ENCODE results near the gene CNTRL. TPM values are rescaled to one million over a fixed set of nuclear protein-coding genes. Genes with fewer than 3 reads are reported as not detected.
A peak's percentile ranks its signal among the peaks of the same experiment; 100 is the strongest.

The CNTRL gene
- total RNA-seq, 1 experiment from 2014 or later = 94.6 TPM

GRCh38 chr9:121218357-121219027, 143.7 kb downstream of the CNTRL start:
- Histone ChIP-seq H3K79me2 (ENCODE audit: low read length) (0 out of 2 replicates have a peak, but pooled peaks cover 3% of the 10 kb centered on the region), H3K27me3 (ENCODE audit: low read length) (no peaks in the 10 kb centered on the region), H4K20me1 (ENCODE audit: insufficient read depth, low read depth, low read length) (no peaks in the 10 kb centered on the region), H3K36me3 (ENCODE audit: insufficient read depth, low read length) (no peaks in the 10 kb centered on the region), H3K9ac (ENCODE audit: low read length) (no peak overlapping the region), H3K4me3 (ENCODE audit: low read length) (no peak overlapping the region), H3K27ac (ENCODE audit: low read length) (no peak overlapping the region), H3K4me1 (ENCODE audit: low read length) (no peaks in the 10 kb centered on the region), H2AFZ (ENCODE audit: low read length) (no peak overlapping the region), H3K9me3 (ENCODE audit: low read length) (no peaks in the 10 kb centered on the region), H3K4me2 (ENCODE audit: low read depth, low read length, poor library complexity, severe bottlenecking) (no peak overlapping the region), H3K9me2 (replicated peaks; ENCODE audit: insufficient read depth, low read length) (no peaks in the 10 kb centered on the region)
- no peak for DNase-seq

GRCh38 chr9:121219530-121219929, 144.8 kb downstream of the CNTRL start:
- 0 out of 2 replicates have a peak, but pooled peaks cover 3% of the 10 kb centered on the region for H3K79me2 ChIP-seq (ENCODE audit: low read length)
- no peaks in the 10 kb centered on the region for H3K9me2 ChIP-seq (replicated peaks; ENCODE audit: insufficient read depth, low read length)
- no peak overlapping the region for H3K4me3 ChIP-seq (ENCODE audit: low read length)
- H3K4me1 ChIP-seq (ENCODE audit: low read length) = no peaks in the 10 kb centered on the region
- H3K27ac ChIP-seq (ENCODE audit: low read length) = no peak overlapping the region
- no peaks in the 10 kb centered on the region for H3K36me3 ChIP-seq (ENCODE audit: insufficient read depth, low read length)
- H4K20me1 ChIP-seq (ENCODE audit: insufficient read depth, low read depth, low read length) = no peaks in the 10 kb centered on the region
- H2AFZ ChIP-seq (ENCODE audit: low read length) = no peak overlapping the region
- no peak for DNase-seq
- no peaks in the 10 kb centered on the region for H3K9me3 ChIP-seq (ENCODE audit: low read length)
- H3K27me3 ChIP-seq (ENCODE audit: low read length) = no peaks in the 10 kb centered on the region
- no peak overlapping the region for H3K4me2 ChIP-seq (ENCODE audit: low read depth, low read length, poor library complexity, severe bottlenecking)
- no peak overlapping the region for H3K9ac ChIP-seq (ENCODE audit: low read length)

- Histone ChIP-seq H4K20me1 (ENCODE audit: insufficient read depth, low read depth, low read length) (no peaks in the 10 kb centered on the region), H3K79me2 (ENCODE audit: low read length) (0 out of 2 replicates have a peak, but pooled peaks cover 3% of the 10 kb centered on the region), H3K9me3 (ENCODE audit: low read length) (no peaks in the 10 kb centered on the region), H3K4me2 (ENCODE audit: low read depth, low read length, poor library complexity, severe bottlenecking) (no peak overlapping the region), H3K4me3 (ENCODE audit: low read length) (no peak overlapping the region), H3K9me2 (replicated peaks; ENCODE audit: insufficient read depth, low read length) (no peaks in the 10 kb centered on the region), H3K9ac (ENCODE audit: low read length) (no peak overlapping the region), H3K27ac (ENCODE audit: low read length) (no peak overlapping the region), H3K36me3 (ENCODE audit: insufficient read depth, low read length) (no peaks in the 10 kb centered on the region), H3K27me3 (ENCODE audit: low read length) (no peaks in the 10 kb centered on the region), H2AFZ (ENCODE audit: low read length) (no peak overlapping the region), H3K4me1 (ENCODE audit: low read length) (no peaks in the 10 kb centered on the region)
- no peak for DNase-seq
These were observed 146.4 kb downstream of the CNTRL start for GRCh38 chr9:121220996-121221663.

GRCh38 chr9:121221664-121222055, 146.9 kb downstream of the CNTRL start:
- no peak overlapping the region for H2AFZ ChIP-seq (ENCODE audit: low read length)

GRCh38 chr9:121222524-121223171, 147.9 kb downstream of the CNTRL start:
- H3K4me2 ChIP-seq (ENCODE audit: low read depth, low read length, poor library complexity, severe bottlenecking) = no peak overlapping the region
- H3K4me3 ChIP-seq (ENCODE audit: low read length) = no peak overlapping the region
- H3K9ac ChIP-seq (ENCODE audit: low read length) = no peak overlapping the region
- no peaks in the 10 kb centered on the region for H3K9me2 ChIP-seq (replicated peaks; ENCODE audit: insufficient read depth, low read length)
- no peaks in the 10 kb centered on the region for H3K27me3 ChIP-seq (ENCODE audit: low read length)
- no peak overlapping the region for H2AFZ ChIP-seq (ENCODE audit: low read length)
- no peaks in the 10 kb centered on the region for H3K9me3 ChIP-seq (ENCODE audit: low read length)
- peak; percentile 66 for DNase-seq
- H3K4me1 ChIP-seq (ENCODE audit: low read length) = no peaks in the 10 kb centered on the region
- H3K79me2 ChIP-seq (ENCODE audit: low read length) = 0 out of 2 replicates have a peak, but pooled peaks cover 3% of the 10 kb centered on the region
- no peaks in the 10 kb centered on the region for H3K36me3 ChIP-seq (ENCODE audit: insufficient read depth, low read length)
- no peak overlapping the region for H3K27ac ChIP-seq (ENCODE audit: low read length)
- no peaks in the 10 kb centered on the region for H4K20me1 ChIP-seq (ENCODE audit: insufficient read depth, low read depth, low read length)

More at GRCh38 chr9:121221664-121222055, 146.9 kb downstream of the CNTRL start:
- Histone ChIP-seq H3K4me1 (ENCODE audit: low read length) (no peaks in the 10 kb centered on the region), H3K36me3 (ENCODE audit: insufficient read depth, low read length) (no peaks in the 10 kb centered on the region), H3K4me3 (ENCODE audit: low read length) (no peak overlapping the region), H4K20me1 (ENCODE audit: insufficient read depth, low read depth, low read length) (no peaks in the 10 kb centered on the region), H3K9me2 (replicated peaks; ENCODE audit: insufficient read depth, low read length) (no peaks in the 10 kb centered on the region), H3K27me3 (ENCODE audit: low read length) (no peaks in the 10 kb centered on the region), H3K79me2 (ENCODE audit: low read length) (0 out of 2 replicates have a peak, but pooled peaks cover 3% of the 10 kb centered on the region), H3K9me3 (ENCODE audit: low read length) (no peaks in the 10 kb centered on the region), H3K27ac (ENCODE audit: low read length) (no peak overlapping the region), H3K4me2 (ENCODE audit: low read depth, low read length, poor library complexity, severe bottlenecking) (no peak overlapping the region), H3K9ac (ENCODE audit: low read length) (no peak overlapping the region)
- no peak for DNase-seq

GRCh38 chr9:121225240-121225639, 150.5 kb downstream of the CNTRL start:
- Histone ChIP-seq H3K9me3 (ENCODE audit: low read length) (no peaks in the 10 kb centered on the region), H3K9ac (ENCODE audit: low read length) (no peak overlapping the region), H3K36me3 (ENCODE audit: insufficient read depth, low read length) (no peaks in the 10 kb centered on the region), H3K27ac (ENCODE audit: low read length) (no peak overlapping the region), H4K20me1 (ENCODE audit: insufficient read depth, low read depth, low read length) (no peaks in the 10 kb centered on the region), H3K4me2 (ENCODE audit: low read depth, low read length, poor library complexity, severe bottlenecking) (no peak overlapping the region), H3K27me3 (ENCODE audit: low read length) (no peaks in the 10 kb centered on the region), H3K4me3 (ENCODE audit: low read length) (no peak overlapping the region), H3K4me1 (ENCODE audit: low read length) (no peaks in the 10 kb centered on the region), H3K9me2 (replicated peaks; ENCODE audit: insufficient read depth, low read length) (no peaks in the 10 kb centered on the region), H2AFZ (ENCODE audit: low read length) (no peak overlapping the region), H3K79me2 (ENCODE audit: low read length) (0 out of 2 replicates have a peak, but pooled peaks cover 3% of the 10 kb centered on the region)
- no peak for DNase-seq

- Histone ChIP-seq H4K20me1 (ENCODE audit: insufficient read depth, low read depth, low read length) (no peaks in the 10 kb centered on the region), H3K79me2 (ENCODE audit: low read length) (0 out of 2 replicates have a peak, but pooled peaks cover 3% of the 10 kb centered on the region), H3K9ac (ENCODE audit: low read length) (no peak overlapping the region), H3K4me2 (ENCODE audit: low read depth, low read length, poor library complexity, severe bottlenecking) (no peak overlapping the region), H3K4me1 (ENCODE audit: low read length) (no peaks in the 10 kb centered on the region), H3K27ac (ENCODE audit: low read length) (no peak overlapping the region), H3K4me3 (ENCODE audit: low read length) (no peak overlapping the region), H3K36me3 (ENCODE audit: insufficient read depth, low read length) (peaks cover under 1% of the 10 kb centered on the region; the same call in 1 of the 2 replicates), H2AFZ (ENCODE audit: low read length) (no peak overlapping the region), H3K9me3 (ENCODE audit: low read length) (no peaks in the 10 kb centered on the region), H3K9me2 (replicated peaks; ENCODE audit: insufficient read depth, low read length) (no peaks in the 10 kb centered on the region), H3K27me3 (ENCODE audit: low read length) (no peaks in the 10 kb centered on the region)
- DNase-seq = no peak
These were observed 151.4 kb downstream of the CNTRL start for GRCh38 chr9:121226175-121226574.

Measured in Karpas-422 (cell line).